HPDE6-E6E7 (cell line): ENCODE measurements around the gene SF3A2.

Source experiments
- DNase-seq: peaks from one replicate; pipeline ENCODE4 v3.0.0; 2011; ENCODE audit warnings: missing footprints; ENCODE audit errors: extremely low spot score

The SF3A2 gene

DNA sequence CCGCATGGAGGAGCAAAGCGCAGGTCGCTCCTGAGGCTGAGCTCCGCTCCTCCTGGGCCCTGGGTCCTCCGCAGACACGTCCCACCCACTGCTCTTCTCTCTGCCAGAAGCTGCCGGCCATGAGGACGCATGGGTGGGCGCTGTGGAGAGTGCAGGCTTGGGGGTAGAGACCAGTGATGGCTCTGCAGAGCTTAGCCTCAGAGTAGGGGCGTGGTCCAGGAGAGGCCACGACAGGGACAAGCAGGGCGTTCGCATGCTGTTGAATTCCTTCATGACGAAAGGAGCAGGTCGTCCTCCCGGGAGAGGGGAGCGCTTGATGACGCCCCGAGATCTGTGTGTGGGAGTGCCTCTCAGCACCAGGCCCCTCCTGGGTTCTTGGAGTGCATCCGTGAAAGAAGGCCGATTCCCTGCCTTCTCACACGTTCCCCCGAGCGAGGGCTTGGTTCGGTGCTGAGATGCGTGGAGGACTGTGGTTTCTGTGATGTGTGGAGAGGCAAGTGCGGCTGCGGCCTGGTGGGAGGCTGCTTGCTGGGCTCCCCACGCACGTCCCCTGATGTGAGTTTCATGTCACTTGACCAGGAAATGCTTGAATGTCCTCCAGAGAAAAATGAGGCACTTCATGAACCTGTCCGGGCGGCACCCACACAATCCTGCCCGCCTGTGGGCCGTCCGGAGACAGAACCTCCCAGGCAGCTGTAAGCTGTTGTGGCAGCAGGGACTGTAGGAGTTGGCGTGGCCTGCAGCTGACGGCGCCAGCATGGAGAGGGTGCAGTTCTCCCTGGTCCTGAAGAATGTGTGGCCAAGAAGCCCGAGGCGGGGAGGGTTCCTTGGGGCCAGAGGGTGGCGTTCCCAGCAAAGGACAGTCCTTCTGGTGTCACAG lies 4.5 kb downstream of the SF3A2 start:
- DNase-seq: no peak

GRCh38 chr19:2242092-2242537 lies 5.5 kb downstream of the SF3A2 start:
- no peak for DNase-seq

DNA sequence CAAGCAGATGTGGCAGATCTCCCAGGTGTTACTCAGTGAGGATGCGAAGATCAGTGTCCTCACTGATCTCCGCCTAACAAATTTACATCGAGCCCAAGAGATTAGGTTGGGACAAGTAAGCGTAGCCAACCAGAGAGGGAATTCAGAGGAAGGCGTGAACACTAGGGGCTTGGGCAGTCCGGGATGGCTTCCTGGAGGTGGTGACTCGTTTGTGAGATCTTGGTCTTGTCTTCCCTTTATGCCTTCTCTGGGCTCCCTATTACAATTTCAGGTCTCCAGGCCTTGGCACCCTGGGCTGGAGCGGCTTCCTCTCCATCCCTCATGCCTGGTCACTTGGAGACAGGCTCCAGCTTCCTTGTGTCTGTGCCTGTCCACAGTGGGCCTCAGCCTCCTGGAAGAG lies 6.2 kb downstream of the SF3A2 start:
- DNase-seq: no peak

DNA sequence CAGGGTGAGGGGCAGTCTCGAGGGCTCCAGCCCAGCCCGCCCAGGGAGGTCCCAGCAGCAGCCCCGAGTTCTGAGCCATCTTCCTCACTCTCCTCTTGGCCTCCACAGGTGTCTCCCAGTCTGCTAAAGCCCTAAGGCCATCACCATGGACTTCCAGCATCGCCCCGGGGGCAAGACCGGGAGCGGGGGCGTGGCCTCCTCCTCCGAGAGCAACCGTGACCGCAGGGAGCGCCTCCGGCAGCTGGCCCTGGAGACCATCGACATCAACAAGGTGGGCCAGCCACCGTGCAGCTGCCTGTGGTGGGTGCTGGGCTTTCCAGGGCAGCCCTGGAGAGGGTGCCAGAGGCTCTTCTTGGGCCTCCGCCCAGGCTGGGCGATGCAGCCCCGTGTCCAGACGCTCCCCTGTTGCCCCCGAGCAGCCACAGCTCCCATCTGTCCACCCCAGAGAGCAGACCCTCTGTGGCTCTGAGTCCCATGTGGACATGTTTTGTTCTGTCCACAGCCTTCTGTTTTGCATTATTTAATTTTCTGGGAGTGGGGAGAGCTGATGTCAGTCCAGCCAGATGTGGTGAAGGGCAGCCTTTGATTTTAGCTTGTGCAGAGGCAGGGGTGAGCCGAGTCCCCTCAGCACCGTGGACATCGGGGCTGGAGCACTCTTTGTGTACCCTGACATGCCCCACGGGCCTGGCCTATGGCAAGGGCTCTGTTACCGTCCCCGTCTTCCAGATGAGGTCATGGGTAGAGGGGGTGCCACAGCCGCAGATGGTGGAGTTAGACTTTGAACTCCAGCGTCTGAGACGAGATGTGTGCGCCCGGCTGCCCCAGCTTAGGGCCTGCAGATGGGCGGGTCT lies 6.9 kb downstream of the SF3A2 start:
- no peak for DNase-seq

- no peak for DNase-seq
These were observed 7.4 kb downstream of the SF3A2 start for GRCh38 chr19:2244125-2244411.

DNA sequence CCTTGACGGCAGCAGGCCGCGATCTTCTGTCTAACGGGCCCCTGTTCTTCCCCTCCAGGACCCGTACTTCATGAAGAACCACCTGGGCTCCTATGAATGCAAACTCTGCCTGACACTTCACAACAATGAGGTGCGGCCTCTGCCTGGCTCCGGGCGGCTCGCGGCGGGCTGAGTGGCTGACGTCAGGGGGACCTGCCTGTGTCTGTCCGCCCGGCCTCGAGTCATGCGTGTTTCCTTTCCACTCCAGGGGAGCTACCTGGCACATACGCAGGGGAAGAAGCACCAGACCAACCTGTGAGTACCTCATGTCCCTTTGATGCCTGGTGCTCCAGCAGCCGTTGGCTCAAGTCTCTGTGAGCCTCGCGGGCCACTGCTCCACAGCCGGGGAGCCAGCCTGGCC lies 7.9 kb downstream of the SF3A2 start:
- no peak for DNase-seq

DNA sequence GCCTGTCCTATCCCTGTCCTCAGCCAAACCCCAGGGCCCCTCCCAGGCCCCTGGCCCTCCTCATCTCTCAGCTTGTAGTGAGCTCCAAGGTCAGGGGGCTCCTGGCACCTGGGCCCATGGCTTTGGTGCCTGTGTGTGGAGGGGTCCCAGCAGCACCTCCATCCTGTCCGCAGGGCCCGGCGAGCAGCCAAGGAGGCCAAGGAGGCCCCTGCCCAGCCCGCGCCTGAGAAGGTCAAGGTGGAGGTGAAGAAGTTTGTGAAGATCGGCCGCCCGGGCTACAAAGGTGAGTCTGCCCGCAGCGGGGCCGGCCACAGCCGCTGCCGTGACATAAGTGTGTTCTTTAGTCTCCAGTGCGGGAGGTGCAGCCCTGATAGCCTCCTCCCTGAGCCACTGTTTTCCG lies 8.6 kb downstream of the SF3A2 start:
- no peak for DNase-seq

DNA sequence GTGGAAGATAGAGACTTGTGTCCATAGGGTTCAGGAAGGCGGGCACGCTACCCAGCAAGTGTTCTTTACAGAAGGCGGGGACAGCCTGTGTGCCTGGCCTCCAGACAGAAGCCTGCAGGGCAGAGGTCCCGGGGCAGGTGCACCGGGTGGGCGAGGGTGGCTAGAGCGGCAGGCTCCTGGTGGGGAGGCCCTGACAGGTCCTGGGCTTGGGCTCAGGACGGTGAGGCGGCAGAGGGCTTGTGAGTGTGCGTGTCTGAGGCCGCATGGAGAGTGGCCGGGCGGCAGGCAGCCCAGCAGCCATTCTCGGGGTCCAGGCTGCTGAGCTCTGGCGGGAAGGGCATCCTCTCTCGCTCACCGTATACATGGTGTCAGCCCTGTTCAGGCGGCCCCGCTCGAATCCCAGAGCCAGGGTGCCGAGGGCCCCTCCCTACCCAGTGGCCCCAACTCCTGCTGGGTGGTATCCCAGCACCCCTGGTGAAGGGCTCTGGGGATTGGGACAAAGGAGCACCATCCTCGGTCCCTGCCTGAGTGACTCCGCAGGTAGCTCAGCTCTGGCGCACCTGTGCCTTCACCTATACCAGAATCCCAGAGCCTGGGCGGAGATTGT lies 9.5 kb downstream of the SF3A2 start:
- DNase-seq: no peak

GRCh38 chr19:2246801-2247361 lies 10.3 kb downstream of the SF3A2 start:
- DNase-seq: no peak

GRCh38 chr19:2247433-2248101 lies 10.9 kb downstream of the SF3A2 start:
- no peak for DNase-seq

GRCh38 chr19:2248136-2249009 lies 11.7 kb downstream of the SF3A2 start:
- DNase-seq: no peak

GRCh38 chr19:2249010-2249866 lies 12.6 kb downstream of the SF3A2 start, which contains the start of gene AMH:
Gene AMH (plus strand): TSS chr19:2249323. CDS start chr19:2249333, 10 bp downstream.
- no peak for DNase-seq

- no peak for DNase-seq
These were observed 13.5 kb downstream of the SF3A2 start for GRCh38 chr19:2249880-2250765.

GRCh38 chr19:2250766-2251105 lies 14.1 kb downstream of the SF3A2 start:
- DNase-seq: no peak

DNA sequence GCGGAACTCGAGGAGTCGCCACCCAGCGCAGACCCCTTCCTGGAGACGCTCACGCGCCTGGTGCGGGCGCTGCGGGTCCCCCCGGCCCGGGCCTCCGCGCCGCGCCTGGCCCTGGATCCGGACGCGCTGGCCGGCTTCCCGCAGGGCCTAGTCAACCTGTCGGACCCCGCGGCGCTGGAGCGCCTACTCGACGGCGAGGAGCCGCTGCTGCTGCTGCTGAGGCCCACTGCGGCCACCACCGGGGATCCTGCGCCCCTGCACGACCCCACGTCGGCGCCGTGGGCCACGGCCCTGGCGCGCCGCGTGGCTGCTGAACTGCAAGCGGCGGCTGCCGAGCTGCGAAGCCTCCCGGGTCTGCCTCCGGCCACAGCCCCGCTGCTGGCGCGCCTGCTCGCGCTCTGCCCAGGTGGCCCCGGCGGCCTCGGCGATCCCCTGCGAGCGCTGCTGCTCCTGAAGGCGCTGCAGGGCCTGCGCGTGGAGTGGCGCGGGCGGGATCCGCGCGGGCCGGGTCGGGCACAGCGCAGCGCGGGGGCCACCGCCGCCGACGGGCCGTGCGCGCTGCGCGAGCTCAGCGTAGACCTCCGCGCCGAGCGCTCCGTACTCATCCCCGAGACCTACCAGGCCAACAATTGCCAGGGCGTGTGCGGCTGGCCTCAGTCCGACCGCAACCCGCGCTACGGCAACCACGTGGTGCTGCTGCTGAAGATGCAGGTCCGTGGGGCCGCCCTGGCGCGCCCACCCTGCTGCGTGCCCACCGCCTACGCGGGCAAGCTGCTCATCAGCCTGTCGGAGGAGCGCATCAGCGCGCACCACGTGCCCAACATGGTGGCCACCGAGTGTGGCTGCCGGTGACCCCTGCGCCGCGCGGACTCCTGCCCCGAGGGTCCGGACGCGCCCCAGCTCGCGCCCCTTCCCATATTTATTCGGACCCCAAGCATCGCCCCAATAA lies 14.8 kb downstream of the SF3A2 start:
- no peak for DNase-seq

- DNase-seq: no peak
These were observed 15.6 kb downstream of the SF3A2 start for GRCh38 chr19:2252055-2252796.

DNA sequence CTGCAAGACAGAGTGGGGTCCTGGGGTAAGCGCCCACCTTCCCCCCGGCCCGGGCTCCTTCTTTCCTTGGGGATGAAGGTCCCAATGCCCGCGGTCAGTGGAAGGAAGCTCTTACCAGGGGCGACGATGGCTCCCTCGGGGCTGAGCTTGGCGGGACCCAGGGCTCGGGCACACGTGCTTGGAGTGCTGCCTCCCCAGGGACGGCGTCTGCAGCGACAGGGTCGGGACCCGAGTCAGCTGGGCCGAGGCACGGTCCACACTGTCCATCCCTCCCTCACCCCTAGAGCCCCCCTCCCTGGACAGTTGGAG lies 16.1 kb downstream of the SF3A2 start:
- no peak for DNase-seq
